ENCODE measurements around the gene LAMTOR2.
A peak's percentile ranks its signal among the peaks of the same experiment; 100 is the strongest.
"Not testable (repeated sequence)": the region's sequence is repeated elsewhere in the genome, so short reads cannot be mapped to it uniquely, and the experiment has no call there.

Gene LAMTOR2

DNA sequence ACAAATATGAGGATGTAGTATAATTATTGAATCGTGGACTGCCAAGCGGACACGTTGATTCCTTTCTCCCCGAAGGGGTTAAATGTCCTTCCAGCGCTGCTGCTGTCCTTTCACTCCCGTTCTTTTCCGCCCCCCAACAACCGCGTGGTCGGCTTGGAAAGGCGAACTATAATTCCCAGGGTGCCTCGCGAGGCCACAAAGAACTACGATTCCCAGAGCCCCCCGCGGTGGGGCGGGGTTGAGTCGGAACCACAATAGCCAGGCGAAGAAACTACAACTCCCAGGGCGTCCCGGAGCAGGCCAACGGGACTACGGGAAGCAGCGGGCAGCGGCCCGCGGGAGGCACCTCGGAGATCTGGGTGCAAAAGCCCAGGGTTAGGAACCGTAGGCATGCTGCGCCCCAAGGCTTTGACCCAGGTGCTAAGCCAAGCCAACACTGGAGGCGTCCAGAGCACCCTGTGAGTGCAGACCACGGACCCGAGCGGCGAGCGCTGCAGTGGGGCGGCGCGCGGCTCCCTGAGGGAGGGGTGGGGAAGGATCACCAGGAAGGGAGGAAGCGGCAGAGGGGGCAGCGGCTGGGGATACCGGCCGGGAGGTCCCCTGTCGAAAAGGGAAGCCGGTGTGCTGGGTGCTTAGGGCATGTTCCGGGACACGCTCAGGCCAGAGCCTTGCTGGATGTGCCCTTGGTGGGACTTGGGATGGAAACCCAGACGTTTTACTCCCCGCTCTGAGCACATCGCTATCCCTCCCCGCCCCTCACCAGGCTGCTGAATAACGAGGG lies at the start of gene LAMTOR2:
Gene LAMTOR2 (plus strand): TSS at position 283 of the 781 bp plus-strand sequence. CDS start 108 bp downstream, at position 391.
- peak; percentile 96 for DNase-seq (ENCODE audit: low spot score)

- DNase-seq (ENCODE audit: low spot score): no peak
Measured at GRCh38 chr1:156004843-156005584, 49.6 kb upstream of the LAMTOR2 start.

DNA sequence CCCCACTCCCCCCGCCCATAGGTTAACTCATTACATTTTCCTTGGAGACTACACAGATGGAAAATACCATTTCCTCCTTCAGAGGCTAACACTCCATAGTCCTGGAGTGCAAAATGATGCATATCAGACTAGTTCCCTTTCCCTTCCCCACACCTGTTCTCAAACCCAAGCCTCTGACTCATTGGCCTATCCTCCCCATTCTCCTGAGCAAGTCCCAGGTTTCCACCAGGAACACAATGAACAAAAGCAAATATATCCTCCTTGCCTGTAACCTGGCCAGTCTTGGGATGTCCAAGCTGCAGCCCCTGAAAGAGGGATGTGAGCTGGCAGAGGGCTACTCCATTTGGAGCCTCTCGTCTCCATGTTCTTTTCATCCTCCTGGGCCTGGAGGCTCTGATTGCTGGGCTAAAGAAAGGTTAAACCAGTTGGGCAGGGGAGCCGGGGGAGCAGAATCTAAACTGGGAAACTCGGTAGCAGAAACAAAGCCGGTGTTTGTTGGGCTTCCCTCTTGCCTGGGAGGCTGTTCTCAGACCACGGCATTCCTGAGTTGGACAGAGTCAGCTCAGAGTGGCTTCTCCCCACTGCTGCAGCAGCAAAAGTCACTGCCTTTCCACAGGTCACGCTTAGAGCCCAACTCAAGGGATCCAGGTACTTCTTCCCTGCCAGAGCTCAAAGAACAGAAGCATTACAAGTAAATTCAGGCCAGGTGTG lies 47.8 kb upstream of the LAMTOR2 start:
- no peak for DNase-seq (ENCODE audit: low spot score)

DNA sequence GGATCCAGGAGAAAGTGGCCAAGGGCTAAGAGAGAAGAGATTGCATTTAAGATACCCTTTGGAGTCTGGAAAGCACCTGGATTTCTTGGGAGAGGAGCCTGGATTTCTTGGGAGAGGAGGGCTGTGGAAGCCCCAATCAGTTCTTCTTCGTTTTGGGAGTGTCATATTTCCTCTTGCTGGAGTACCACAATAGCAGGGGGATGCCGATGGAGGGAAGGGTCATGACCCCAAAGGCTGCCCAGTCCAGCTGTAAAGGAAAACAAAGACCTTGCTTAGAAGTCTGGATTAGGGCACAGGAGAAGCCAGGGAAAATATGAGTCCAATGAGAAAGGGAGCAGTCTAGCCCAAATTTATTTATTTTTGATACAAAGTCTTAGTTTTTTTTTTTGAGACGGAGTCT lies 45.2 kb upstream of the LAMTOR2 start:
- DNase-seq (ENCODE audit: low spot score): no peak

GRCh38 chr1:156012051-156012817 lies 42.3 kb upstream of the LAMTOR2 start:
- no peak for DNase-seq (ENCODE audit: low spot score)

GRCh38 chr1:156014829-156015228 lies 39.8 kb upstream of the LAMTOR2 start:
- no peak for DNase-seq (ENCODE audit: low spot score)

- no peak for DNase-seq (ENCODE audit: low spot score)
Measured at GRCh38 chr1:156019946-156020292, 34.7 kb upstream of the LAMTOR2 start.

GRCh38 chr1:156020293-156021092 lies 34.1 kb upstream of the LAMTOR2 start, which contains the start of gene SSR2:
SSR2 (minus strand) TSS chr1:156020951; CDS start chr1:156020167, 784 bp downstream.
- peak; percentile 94 for DNase-seq (ENCODE audit: low spot score)

- no peak for DNase-seq (ENCODE audit: low spot score)
Measured at GRCh38 chr1:156021093-156021428, 33.5 kb upstream of the LAMTOR2 start.

- DNase-seq (ENCODE audit: low spot score): no peak
Measured at GRCh38 chr1:156021954-156022353, 32.6 kb upstream of the LAMTOR2 start.

GRCh38 chr1:156024801-156025200 lies 29.8 kb upstream of the LAMTOR2 start:
- no peak for DNase-seq (ENCODE audit: low spot score)

GRCh38 chr1:156025876-156026275 lies 28.7 kb upstream of the LAMTOR2 start:
- peak; percentile 61 for DNase-seq (ENCODE audit: low spot score)

DNA sequence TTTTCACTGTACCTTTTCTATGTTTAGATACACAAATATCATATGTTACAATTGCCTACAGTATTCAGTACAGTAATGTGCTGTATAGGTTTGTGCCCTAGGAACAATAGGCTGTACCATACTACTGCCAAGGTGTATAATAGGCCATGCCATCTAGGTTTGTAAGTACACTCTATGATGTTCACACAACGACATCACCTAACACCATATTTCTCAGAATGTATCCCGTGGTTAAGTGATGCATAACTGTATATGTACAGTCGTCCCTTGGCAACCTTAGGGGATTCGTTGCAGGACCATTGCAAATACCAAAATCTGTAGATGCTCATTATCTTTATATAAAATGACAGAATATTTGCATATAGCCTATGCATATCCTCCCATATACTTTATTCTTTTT lies 28.0 kb upstream of the LAMTOR2 start:
- no peak for DNase-seq (ENCODE audit: low spot score)

GRCh38 chr1:156033011-156033410 lies 21.6 kb upstream of the LAMTOR2 start:
- DNase-seq (ENCODE audit: low spot score): no peak

- DNase-seq (ENCODE audit: low spot score): not testable (repeated sequence)
Measured at GRCh38 chr1:156034991-156035390, 19.6 kb upstream of the LAMTOR2 start.

DNA sequence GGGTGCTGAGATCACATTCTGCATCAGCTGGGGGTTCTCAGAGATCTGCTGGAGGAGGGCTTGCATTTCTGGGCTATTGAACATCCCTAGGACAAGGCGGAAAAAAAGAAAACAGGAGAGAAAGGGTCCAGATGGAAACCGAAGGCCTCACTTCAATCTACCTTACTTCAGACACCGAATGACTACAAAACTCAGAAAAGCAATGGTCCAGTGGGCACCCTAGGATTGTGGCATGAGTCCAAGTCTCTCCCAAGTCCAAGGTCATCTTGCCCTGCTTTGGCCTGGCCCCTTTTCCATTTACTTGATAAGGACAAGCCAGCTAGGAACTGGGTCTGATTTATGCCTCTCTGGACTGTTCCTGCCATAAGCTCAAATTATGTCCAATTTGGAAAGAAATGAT lies 11.8 kb upstream of the LAMTOR2 start:
- no peak for DNase-seq (ENCODE audit: low spot score)

GRCh38 chr1:156045076-156045475 lies 9.5 kb upstream of the LAMTOR2 start:
- DNase-seq (ENCODE audit: low spot score): no peak

DNA sequence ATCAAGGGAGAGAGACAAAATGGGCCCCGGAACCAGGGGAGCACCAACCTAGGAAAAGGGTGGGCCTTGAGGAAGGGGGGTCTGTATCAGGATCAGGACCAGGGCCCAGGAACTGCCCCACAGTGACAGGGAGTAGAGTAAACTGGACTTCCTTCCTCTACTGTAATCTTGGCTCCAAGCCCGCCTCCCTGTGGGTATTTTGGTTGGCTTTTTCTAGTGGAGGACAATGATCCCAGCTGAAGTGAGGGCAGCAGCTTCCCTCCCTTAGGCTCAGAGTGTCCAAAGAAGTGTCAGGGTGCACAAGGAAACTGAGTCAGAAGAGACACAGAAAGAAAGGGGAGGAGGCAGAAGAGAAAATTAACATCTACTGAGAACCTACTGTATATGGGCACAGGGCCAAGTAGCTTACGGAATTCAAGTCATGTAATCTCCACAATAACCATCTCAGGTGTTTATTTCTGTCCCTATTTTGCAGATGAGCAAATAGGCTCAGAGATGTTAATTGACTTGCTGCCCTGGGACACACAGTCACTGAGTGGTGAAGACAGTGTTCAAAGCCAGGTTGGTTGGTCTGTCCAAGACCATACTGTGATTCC lies 5.8 kb upstream of the LAMTOR2 start:
- DNase-seq (ENCODE audit: low spot score): no peak

DNA sequence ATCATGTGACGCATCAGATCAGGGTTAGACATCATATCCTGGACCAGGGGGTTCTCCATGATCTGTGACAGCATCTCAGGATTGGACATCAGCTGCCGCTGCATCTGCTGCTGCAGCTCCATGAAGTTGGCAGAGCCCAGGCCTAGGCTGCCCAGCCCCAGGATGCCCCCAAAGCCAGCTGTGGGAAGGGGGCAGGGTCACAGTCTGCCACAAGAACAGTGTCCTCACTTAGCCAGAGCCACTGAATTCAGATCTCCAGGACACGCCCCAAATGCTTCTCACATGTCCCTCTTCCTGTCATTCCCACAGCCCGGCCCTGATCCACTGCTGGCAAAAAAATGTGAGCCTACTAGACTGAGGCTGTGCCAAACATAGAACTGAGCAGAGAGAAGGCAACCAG lies 4.2 kb upstream of the LAMTOR2 start:
- DNase-seq (ENCODE audit: low spot score): no peak

DNA sequence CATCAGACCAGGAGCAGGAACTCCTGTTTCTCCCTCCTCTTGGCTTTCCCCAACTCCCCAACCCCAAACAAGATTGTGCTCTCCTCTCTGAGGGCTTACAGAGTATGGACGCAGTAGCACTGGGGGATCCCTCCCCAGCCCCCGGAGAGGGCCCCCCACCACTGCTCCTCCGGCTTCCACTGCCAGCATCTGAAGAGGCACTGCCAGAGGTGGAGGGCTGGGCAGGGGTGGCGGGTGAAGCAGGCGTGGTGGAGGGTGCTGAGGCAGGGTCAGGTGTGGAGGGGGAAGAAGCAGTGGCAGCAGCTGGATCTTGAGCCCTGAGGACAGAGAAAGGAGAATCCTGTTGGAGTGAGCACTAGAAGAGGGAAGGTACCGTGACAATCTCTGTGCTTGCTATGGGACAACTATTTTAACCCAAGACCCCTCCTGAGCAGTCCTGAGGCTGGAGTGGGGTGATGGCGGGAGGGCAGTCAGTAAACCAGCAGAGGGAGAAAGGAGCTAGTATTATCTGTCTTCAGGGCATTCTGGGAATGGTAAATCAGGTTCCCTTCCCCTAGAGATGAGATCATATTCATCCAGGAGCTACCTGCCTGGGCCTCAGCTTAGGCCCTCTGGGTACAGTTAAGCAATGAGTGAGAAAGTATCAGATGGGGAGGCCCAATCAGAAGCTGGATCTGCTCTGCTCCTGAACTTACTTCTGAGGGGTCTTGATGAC lies 3.4 kb upstream of the LAMTOR2 start:
- DNase-seq (ENCODE audit: low spot score): no peak
